GM12878 (cell line): Measurements from ENCODE around the gene HINT3. TPM values are rescaled to one million over a fixed set of nuclear protein-coding genes. Genes with fewer than 3 reads are reported as not detected.

Experiments used
- CBX3 ChIP-seq: fragments of 200-600 bp; sonication (generic); IDR thresholded peaks from 2 replicates; pipeline ENCODE4 v1.6.1; 2016; ENCODE audit warnings: low read depth, borderline replicate concordance
- NBN ChIP-seq: fragments of 450-650 bp; IDR thresholded peaks from 2 replicates; pipeline ENCODE4 v1.6.1; 2016
- NR2C1 ChIP-seq: fragments of 450-650 bp; IDR thresholded peaks from 2 replicates; pipeline ENCODE4 v1.6.1; 2017; ENCODE audit warnings: antibody characterized with exemption, mild to moderate bottlenecking, moderate library complexity
- SUZ12 ChIP-seq: fragments of 200-600 bp; sonication (generic); IDR thresholded peaks from one replicate; pipeline ENCODE4 v1.6.1; 2018; ENCODE audit warnings: antibody characterized with exemption, mild to moderate bottlenecking; ENCODE audit not compliant: unreplicated experiment
- TAF1 ChIP-seq: IDR thresholded peaks from 2 replicates; pipeline ENCODE4 v1.6.1; 2011; ENCODE audit warnings: mild to moderate bottlenecking, low read depth, low read length, borderline replicate concordance
- polyA plus RNA-seq, 11 experiments: library from polyadenylated mRNA; depleted of rRNA in 4 of 11; unstranded in 6 of 11; stranded (reverse) in 5 of 11; fragments of >200 nt; fragmentation: Nextera tagmentation in 4 of 11; fragmentation: Illumina TruSeq in 1 of 11; extraction: Ambion mirVana in 4 of 11; extraction: Trizol in 1 of 11; gene quantifications; 1 replicate in 1 of 11; 2 replicates in 10 of 11; pipeline versions ENCODE4 v1.2.1 to v1.2.3, GENCODE V29; 2011 to 2016; ENCODE audit warnings: inconsistent platforms in 2 of 11, missing spikeins in 2 of 11, low read depth in 1 of 11
- total RNA-seq, 4 experiments: library from RNA; depleted of rRNA in 3 of 4; stranded (reverse); fragments of >200 nt in 3 of 4; fragmentation: Illumina TruSeq in 1 of 4; extraction: Trizol in 1 of 4; gene quantifications; 2 replicates each; pipeline versions ENCODE4 v1.2.1 to v1.2.3, GENCODE V29; 2013 to 2021
- TF ChIP-seq, protein P1 (sequence below): IDR thresholded peaks from 2 replicates; pipeline ENCODE4 v1.6.1; 2012; ENCODE audit warnings: low read depth, low read length, improper control_type of control experiment
- TF ChIP-seq, protein P2 (sequence below): IDR thresholded peaks from 2 replicates; pipeline ENCODE4 v1.6.1; 2012; ENCODE audit warnings: low read depth, low read length, improper control_type of control experiment
- TF ChIP-seq, protein P3 (sequence below): IDR thresholded peaks from 2 replicates; pipeline ENCODE4 v1.6.1; 2012; ENCODE audit warnings: mild to moderate bottlenecking, low read depth, low read length
- TF ChIP-seq, protein P4 (sequence below): fragments of 150-350 bp; IDR thresholded peaks from 2 replicates; pipeline ENCODE4 v1.6.1; 2016; ENCODE audit warnings: low read depth, low read length
- TF ChIP-seq, protein P5 (sequence below): fragments of 450-650 bp; IDR thresholded peaks from 2 replicates; pipeline ENCODE4 v1.6.1; 2016; ENCODE audit warnings: mild to moderate bottlenecking

Gene HINT3
- total and polyA plus RNA-seq, 10 of the 15 experiments (the other 5 are each of a cell fraction or from before 2014, with no cell fraction given), result 0.72 to 9.1 (median 5.4) TPM

DNA sequence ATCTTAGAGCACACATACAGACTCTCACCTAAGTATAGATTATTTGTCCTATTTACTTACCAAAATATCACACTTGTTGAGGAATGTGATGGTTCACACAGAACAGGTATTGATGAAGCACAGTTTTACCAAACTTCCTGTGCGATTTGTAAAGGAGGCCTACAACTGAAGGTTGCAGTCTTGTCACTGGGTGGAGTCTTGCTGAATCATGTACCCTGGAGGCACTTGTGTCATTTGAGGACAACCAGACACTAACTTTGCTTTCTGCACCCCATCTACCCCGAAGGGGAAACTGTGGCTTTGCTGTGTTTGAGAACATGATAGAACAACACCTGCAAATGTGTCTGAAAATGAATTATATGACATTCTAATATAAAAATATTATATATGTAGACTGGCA lies 32.4 kb upstream of the HINT3 start (continued):
- TF ChIP-seq, protein P1, sequence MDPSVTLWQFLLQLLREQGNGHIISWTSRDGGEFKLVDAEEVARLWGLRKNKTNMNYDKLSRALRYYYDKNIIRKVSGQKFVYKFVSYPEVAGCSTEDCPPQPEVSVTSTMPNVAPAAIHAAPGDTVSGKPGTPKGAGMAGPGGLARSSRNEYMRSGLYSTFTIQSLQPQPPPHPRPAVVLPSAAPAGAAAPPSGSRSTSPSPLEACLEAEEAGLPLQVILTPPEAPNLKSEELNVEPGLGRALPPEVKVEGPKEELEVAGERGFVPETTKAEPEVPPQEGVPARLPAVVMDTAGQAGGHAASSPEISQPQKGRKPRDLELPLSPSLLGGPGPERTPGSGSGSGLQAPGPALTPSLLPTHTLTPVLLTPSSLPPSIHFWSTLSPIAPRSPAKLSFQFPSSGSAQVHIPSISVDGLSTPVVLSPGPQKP, result no peak
- TF ChIP-seq SUZ12, result no peak
- TF ChIP-seq, protein P2, sequence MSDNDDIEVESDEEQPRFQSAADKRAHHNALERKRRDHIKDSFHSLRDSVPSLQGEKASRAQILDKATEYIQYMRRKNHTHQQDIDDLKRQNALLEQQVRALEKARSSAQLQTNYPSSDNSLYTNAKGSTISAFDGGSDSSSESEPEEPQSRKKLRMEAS, result no peak
- no peak for TF ChIP-seq CBX3
- TF ChIP-seq NR2C1, result no peak
- TF ChIP-seq, protein P3, sequence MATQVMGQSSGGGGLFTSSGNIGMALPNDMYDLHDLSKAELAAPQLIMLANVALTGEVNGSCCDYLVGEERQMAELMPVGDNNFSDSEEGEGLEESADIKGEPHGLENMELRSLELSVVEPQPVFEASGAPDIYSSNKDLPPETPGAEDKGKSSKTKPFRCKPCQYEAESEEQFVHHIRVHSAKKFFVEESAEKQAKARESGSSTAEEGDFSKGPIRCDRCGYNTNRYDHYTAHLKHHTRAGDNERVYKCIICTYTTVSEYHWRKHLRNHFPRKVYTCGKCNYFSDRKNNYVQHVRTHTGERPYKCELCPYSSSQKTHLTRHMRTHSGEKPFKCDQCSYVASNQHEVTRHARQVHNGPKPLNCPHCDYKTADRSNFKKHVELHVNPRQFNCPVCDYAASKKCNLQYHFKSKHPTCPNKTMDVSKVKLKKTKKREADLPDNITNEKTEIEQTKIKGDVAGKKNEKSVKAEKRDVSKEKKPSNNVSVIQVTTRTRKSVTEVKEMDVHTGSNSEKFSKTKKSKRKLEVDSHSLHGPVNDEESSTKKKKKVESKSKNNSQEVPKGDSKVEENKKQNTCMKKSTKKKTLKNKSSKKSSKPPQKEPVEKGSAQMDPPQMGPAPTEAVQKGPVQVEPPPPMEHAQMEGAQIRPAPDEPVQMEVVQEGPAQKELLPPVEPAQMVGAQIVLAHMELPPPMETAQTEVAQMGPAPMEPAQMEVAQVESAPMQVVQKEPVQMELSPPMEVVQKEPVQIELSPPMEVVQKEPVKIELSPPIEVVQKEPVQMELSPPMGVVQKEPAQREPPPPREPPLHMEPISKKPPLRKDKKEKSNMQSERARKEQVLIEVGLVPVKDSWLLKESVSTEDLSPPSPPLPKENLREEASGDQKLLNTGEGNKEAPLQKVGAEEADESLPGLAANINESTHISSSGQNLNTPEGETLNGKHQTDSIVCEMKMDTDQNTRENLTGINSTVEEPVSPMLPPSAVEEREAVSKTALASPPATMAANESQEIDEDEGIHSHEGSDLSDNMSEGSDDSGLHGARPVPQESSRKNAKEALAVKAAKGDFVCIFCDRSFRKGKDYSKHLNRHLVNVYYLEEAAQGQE, result no peak
- TF ChIP-seq, protein P4, sequence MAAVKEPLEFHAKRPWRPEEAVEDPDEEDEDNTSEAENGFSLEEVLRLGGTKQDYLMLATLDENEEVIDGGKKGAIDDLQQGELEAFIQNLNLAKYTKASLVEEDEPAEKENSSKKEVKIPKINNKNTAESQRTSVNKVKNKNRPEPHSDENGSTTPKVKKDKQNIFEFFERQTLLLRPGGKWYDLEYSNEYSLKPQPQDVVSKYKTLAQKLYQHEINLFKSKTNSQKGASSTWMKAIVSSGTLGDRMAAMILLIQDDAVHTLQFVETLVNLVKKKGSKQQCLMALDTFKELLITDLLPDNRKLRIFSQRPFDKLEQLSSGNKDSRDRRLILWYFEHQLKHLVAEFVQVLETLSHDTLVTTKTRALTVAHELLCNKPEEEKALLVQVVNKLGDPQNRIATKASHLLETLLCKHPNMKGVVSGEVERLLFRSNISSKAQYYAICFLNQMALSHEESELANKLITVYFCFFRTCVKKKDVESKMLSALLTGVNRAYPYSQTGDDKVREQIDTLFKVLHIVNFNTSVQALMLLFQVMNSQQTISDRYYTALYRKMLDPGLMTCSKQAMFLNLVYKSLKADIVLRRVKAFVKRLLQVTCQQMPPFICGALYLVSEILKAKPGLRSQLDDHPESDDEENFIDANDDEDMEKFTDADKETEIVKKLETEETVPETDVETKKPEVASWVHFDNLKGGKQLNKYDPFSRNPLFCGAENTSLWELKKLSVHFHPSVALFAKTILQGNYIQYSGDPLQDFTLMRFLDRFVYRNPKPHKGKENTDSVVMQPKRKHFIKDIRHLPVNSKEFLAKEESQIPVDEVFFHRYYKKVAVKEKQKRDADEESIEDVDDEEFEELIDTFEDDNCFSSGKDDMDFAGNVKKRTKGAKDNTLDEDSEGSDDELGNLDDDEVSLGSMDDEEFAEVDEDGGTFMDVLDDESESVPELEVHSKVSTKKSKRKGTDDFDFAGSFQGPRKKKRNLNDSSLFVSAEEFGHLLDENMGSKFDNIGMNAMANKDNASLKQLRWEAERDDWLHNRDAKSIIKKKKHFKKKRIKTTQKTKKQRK, result no peak
- TF ChIP-seq, protein P5, sequence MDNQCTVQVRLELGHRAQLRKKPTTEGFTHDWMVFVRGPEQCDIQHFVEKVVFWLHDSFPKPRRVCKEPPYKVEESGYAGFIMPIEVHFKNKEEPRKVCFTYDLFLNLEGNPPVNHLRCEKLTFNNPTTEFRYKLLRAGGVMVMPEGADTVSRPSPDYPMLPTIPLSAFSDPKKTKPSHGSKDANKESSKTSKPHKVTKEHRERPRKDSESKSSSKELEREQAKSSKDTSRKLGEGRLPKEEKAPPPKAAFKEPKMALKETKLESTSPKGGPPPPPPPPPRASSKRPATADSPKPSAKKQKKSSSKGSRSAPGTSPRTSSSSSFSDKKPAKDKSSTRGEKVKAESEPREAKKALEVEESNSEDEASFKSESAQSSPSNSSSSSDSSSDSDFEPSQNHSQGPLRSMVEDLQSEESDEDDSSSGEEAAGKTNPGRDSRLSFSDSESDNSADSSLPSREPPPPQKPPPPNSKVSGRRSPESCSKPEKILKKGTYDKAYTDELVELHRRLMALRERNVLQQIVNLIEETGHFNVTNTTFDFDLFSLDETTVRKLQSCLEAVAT, result no peak
- TF ChIP-seq TAF1, result no peak
- TF ChIP-seq NBN, result no peak
